WERI-Rb-1 (cell line): ENCODE results near the gene CEMIP.
A peak's percentile ranks its signal among the peaks of the same experiment; 100 is the strongest.

ENCODE experiments used
- DNase-seq: peaks from one replicate; pipeline ENCODE4 v3.0.0-alpha.2; 2020
- H3K27ac ChIP-seq: fragments of 250-450 bp; sonication (Bioruptor Pico); 2 replicates; pipeline ENCODE4 v1.5.1; 2020; ENCODE audit warnings: mild to moderate bottlenecking, moderate library complexity
- H3K27me3 ChIP-seq: fragments of 250-450 bp; sonication (Bioruptor Pico); 2 replicates; pipeline ENCODE4 v1.5.1; 2021; ENCODE audit warnings: mild to moderate bottlenecking, low read depth, moderate library complexity; ENCODE audit not compliant: insufficient read depth, severe bottlenecking
- H3K36me3 ChIP-seq: fragments of 250-450 bp; sonication (Bioruptor Pico); 2 replicates; pipeline ENCODE4 v1.5.1; 2020; ENCODE audit warnings: mild to moderate bottlenecking, moderate library complexity
- H3K4me3 ChIP-seq: 2 replicates; pipeline ENCODE4 v1.5.1; 2011; ENCODE audit warnings: low read depth, mild to moderate bottlenecking, control low read depth, low read length
- H3K9me3 ChIP-seq: fragments of 250-450 bp; sonication (Bioruptor Pico); 2 replicates; pipeline ENCODE4 v1.5.1; 2021; ENCODE audit warnings: mild to moderate bottlenecking, moderate library complexity; ENCODE audit not compliant: severe bottlenecking
- CTCF ChIP-seq: IDR thresholded peaks from 2 replicates; pipeline ENCODE4 v1.5.1; 2011; ENCODE audit warnings: low read depth, mild to moderate bottlenecking, control low read depth, inconsistent platforms, low read length

CEMIP gene

DNA sequence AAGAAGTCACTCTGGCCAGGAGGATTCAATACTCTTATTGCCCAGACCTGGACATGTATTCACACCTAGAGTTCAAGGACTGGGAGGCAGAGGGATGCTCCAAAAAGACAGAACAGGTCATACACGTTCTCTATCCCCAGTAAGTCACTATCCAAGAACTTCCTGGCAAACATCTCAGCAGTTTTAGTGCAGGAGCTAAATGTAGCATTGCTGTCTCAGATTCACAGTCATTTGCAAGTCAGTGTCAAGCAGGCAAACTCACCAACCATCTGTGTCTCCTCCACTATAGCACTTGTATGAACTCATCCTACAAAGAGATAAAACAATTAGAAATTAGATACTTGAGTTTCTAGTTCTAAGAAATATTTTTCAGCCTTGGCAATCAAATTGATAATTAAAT is 45.7 kb upstream of the CEMIP start:
- no peak for DNase-seq
- TF ChIP-seq CTCF, result no peak
- Histone ChIP-seq H3K27me3 (no peaks in the 10 kb centered on the region), H3K4me3 (no peak overlapping the region), H3K9me3 (no peaks in the 10 kb centered on the region), H3K27ac (no peak overlapping the region; the same call in 1 of the 2 replicates), H3K36me3 (no peaks in the 10 kb centered on the region)

GRCh38 chr15:80735344-80735743 is 43.8 kb upstream of the CEMIP start:
- no peak for DNase-seq
- Histone ChIP-seq H3K9me3 (no peaks in the 10 kb centered on the region), H3K27ac (no peak overlapping the region), H3K36me3 (no peaks in the 10 kb centered on the region), H3K4me3 (no peak overlapping the region), H3K27me3 (no peaks in the 10 kb centered on the region)
- no peak for TF ChIP-seq CTCF

DNA sequence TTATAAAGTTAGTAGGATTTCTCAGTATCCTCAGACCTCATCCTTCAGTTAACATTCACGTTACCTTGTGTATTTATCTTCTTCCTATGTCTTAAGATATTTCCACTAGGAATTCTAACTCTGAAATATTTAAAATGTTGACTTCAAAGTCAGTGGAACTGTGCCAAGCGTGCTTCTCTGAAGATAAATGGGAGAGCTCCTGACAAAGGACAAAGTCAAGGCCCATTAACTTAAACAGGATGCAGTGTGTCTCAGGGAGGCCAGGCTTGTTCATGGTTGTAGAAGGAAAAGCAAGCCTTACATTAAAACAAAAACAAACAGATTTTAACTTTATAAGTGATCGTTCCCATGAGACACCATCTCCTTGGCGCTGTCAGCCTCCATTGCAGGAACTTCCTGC is 42.6 kb upstream of the CEMIP start:
- DNase-seq, result no peak
- Histone ChIP-seq H3K4me3 (no peak overlapping the region), H3K27me3 (no peaks in the 10 kb centered on the region), H3K36me3 (no peaks in the 10 kb centered on the region), H3K27ac (no peak overlapping the region), H3K9me3 (no peaks in the 10 kb centered on the region)
- TF ChIP-seq CTCF, result no peak

GRCh38 chr15:80739919-80740318 is 39.3 kb upstream of the CEMIP start:
- Histone ChIP-seq H3K36me3 (no peaks in the 10 kb centered on the region), H3K4me3 (no peak overlapping the region), H3K27ac (no peak overlapping the region), H3K9me3 (no peaks in the 10 kb centered on the region), H3K27me3 (no peaks in the 10 kb centered on the region)
- DNase-seq, result peak; percentile 34
- TF ChIP-seq CTCF, result no peak

DNA sequence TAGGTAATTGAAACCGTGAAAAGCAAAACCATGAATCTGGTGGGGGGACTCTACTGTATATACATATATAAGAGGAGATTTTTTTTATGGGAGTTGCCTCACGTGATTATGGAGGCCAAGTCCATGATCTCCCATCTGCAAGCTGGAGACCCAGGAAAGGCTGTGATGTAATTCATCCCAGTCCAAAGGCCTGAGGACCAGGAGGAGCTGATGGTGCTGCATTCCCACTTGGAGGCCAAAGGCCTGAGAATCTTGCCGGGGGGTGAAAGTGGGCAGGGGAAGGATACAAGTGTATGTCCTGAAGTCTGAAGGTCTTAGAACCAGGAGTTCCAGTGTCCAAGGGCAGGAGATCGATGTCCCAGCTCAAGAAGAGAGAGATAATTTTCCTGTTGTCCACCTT is 37.1 kb upstream of the CEMIP start:
- Histone ChIP-seq H3K36me3 (no peaks in the 10 kb centered on the region), H3K27me3 (no peaks in the 10 kb centered on the region), H3K9me3 (no peaks in the 10 kb centered on the region), H3K4me3 (no peak overlapping the region), H3K27ac (no peak overlapping the region)
- TF ChIP-seq CTCF, result no peak
- no peak for DNase-seq

GRCh38 chr15:80743189-80743833 is 35.9 kb upstream of the CEMIP start:
- DNase-seq, result no peak
- H3K27ac ChIP-seq, result no peak overlapping the region
- no peak for TF ChIP-seq CTCF
- no peaks in the 10 kb centered on the region for H3K36me3 ChIP-seq
- no peak overlapping the region for H3K4me3 ChIP-seq
- H3K9me3 ChIP-seq, result no peaks in the 10 kb centered on the region
- no peaks in the 10 kb centered on the region for H3K27me3 ChIP-seq
